Stimulated activated CD8-positive, alpha-beta memory T cell treated with anti-CD3 and anti-CD28 coated beads, Interleukin-12 subunit alpha, Interleukin-12 subunit beta, amount 100 ng/mL, for 24 hours (primary cell): ENCODE measurements around the gene AGAP3.

Experiments used
- DNase-seq: peaks from one replicate; pipeline ENCODE4 v3.0.0-alpha.2; 2020; ENCODE audit errors: extremely low read depth

Gene AGAP3

DNA sequence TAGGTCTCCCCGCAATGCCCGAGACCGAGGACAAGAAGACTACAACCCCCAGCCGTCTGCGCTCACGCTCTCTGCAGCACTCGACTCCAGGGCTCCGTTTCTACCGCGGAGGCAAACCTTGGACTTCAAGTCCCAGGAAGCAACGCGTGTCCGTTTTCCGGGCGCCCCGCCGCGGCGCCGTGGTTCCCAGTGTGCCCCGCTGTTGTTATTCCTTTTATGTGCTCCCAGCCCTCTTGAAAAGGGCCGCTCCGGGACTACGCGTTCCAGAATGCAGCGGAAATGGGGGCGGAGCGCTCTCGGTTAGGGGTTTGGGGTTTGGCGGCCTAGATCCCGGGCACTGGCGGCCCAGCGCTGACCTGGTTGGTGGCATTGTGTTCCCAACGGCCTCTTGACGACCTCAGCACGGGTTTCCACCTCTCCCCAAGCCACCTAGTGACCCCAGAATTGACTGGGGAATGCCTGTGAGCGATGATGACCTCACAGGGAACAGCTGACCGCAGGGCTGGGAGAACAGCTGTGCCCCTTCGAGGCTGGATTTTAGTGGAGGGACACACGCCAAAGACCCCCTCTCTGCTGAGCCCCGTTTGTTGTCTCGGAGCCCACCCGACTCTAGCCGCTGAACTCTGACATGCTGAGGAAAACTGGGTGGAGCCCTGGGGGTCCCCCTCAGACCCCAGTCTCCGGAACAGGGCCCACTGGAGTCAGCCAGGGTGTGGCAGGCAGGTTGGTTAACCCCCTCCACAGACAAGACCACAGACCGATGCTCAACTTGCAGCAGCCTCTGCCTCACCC is 28.1 kb upstream of the AGAP3 start:
- peak; percentile 94 for DNase-seq

- no peak for DNase-seq
These were observed 27.4 kb upstream of the AGAP3 start for GRCh38 chr7:151058781-151059366.

DNA sequence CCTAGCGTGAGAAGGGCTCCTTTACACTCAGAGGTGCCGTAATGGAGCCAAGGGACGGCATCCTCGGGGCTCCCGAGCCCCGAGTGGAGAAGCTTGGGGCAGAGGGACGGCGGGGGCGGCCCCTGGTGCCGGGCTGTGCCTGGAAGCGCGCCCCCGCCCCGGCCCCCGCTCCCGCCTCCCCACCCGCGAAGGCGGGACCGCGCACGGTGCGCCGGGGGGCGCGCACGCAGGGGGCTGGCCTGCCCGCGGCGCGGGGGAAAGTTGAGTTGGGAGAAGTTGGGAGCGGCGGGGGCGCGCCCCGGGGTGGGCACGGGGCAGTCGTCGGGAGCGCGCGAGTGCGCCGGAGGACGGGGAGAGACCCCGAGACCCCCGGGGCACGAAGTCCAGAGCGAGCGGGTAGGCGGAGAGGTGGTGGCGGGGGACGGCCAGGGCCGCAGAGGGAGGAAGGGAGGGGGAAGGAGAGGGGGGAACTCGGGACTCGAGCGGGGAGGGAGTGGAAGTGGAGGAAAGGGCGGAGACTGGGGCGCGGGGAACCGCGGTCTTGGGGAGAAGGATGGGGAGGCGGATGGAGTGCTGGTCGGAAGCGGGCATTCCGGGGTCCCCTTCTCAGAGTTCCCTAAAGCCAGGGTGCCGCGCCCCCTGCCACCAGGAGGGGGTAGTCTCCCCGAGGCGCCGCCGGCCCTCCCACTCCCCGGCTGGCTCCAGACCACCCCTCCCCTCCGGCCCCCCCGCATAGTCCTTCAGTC is 26.7 kb upstream of the AGAP3 start, which contains the start of gene SLC4A2:
Gene SLC4A2, plus strand, starts transcription at position 223 of the 746 bp plus-strand sequence. CDS start 2,399 bp downstream, outside the sequence.
- DNase-seq: peak; percentile 48

DNA sequence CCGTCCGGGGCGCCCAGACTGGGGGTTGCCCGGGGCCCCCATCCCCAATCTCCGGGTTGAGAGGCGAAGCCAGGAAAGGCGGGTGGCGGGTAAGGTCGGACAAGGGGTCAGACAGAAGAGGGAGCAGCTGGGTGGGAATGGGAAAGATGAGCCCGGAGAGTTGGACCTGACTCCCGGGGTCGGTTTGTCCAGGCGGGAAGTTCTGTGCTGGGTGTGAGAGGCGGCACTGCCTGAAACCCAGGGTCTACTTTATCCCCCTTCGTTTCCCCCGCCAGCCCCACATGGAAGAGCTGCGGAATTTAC is 26.2 kb upstream of the AGAP3 start:
- DNase-seq: no peak

DNA sequence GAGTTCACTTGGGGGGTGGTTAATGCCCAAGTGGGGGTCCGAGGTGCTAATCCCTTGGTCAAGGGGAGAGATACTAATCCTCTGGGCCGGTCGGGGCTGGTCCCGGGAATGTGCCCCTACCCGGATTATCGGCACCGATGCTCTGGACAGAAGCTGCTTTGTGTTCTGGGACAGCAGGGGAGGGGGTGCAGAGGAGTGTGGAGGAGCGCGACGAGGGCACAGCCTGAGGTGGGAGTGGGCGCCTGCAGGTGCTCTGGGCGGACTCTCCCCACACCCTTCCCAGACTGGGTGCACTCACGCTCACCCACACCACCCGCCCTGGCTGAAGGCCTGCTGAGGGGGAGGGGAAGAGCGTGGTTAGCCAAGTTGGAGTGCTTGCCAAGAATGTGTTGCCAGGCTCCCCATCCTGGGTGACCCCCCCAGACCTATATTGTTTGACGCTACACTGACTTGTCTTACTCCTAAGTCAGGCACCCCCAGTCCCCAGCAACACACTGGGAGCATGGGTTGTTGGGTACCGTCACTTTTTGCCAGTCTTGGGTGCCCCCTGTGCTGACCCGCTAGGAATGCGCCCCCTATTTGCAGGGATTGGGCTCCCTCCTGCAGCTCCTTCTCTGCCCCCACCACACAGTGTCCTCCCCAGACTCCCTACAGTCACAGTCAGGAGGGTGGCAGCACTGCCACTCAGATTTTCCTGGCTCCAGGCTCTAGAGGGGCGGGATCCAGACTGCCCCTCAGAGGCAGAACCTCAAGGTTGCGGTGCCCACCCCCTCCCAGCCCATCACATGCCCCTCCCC is 25.7 kb upstream of the AGAP3 start:
- DNase-seq: no peak

- DNase-seq: no peak
These were observed 24.8 kb upstream of the AGAP3 start for GRCh38 chr7:151061213-151062110.

DNA sequence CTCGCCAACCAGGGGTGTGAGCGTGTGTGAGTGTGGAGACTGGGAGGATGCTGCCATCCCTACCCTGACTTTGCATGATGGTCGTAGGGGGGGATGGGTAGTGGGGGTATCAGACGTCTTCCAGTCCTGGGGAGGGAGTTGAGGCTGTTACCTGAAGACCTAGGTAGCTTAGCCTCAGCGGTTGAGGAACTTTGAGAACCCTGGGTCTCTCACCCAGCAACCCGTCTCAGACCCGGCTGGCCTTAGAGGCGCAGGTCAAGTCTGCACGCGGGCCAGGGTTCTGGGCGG is 24.2 kb upstream of the AGAP3 start:
- DNase-seq: no peak

- DNase-seq: no peak
These were observed 23.7 kb upstream of the AGAP3 start for GRCh38 chr7:151062399-151063211.

DNA sequence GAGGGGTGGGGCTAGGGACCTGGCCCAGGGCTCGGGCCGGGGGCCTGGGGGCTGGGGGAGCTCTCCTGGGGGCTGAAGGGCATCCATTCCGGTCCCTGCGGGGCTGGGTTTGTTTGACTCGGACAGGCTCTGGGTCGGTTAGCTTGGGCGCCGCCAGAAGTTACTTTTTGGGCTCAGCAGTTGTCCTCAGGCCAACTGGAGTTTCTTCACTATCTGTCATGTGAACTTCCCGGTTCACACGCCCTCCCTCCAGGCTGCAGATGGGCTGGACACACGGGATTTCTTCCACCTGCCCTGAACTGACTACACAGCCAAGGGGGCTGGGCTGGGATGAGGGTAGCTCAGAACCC is 23.1 kb upstream of the AGAP3 start:
- DNase-seq: no peak

DNA sequence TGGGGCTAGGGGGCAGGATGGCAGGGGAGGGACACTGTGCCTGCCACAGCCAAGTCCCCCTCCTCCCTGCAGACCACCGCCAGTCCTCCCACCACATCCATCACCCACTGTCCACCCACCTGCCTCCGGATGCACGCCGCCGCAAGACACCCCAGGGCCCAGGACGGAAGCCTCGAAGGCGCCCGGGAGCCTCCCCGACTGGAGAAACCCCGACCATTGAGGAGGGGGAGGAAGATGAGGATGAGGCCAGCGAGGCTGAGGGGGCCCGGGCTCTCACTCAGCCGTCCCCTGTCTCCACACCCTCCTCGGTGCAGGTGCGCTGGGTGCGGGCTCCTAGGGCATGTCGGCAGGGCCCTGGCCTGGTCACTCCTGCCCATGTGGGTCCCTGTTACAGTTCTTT is 21.8 kb upstream of the AGAP3 start:
- DNase-seq: no peak

GRCh38 chr7:151064993-151065392 is 21.3 kb upstream of the AGAP3 start:
- DNase-seq: no peak

DNA sequence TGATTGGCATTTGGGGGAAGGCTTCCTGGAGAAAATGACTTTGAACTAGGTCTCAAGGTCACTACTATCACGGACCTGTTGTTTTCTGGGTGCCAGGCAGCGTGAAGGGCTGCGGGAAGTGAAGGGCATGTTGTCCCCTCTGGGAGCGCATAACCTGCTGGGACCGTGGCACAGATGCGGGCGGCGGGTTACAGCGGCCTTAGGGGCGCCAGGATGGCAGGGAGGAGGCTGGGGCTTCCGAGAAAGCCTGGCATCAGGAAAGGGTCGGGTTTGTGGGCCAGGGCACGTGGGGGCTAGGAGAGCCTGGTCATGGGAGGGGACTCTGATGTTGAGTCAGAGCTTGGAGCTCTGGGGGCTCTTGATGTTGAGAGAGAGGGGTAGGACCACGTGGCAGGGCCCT is 20.8 kb upstream of the AGAP3 start:
- DNase-seq: no peak

DNA sequence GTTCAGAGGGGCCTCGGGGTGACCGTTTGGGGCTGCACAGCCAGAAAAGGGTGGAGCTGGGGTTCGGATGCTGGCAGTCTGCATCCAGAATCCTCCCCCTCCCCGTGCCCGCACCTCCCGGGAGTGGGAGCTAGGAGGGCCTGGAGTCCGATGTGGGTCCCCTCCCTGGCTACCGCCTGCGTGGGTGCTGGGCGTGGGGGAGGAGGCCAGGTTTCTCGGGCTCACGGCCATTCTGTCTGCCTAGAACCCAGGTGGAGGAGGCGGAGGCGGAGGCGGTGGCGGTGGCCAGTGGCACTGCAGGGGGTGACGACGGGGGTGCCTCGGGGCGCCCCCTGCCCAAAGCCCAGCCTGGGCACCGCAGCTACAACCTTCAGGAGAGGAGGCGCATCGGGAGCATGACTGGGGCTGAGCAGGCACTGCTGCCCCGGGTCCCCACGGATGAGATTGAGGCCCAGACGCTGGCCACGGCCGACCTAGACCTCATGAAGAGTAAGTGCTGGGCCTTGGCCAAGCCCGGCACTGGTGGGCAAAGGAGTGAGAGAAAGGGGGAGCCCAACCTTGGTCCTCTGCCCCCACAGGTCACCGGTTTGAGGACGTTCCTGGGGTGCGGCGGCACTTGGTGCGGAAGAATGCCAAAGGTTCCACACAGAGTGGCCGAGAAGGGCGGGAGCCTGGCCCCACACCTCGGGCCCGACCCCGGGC is 19.9 kb upstream of the AGAP3 start:
- DNase-seq: no peak

- no peak for DNase-seq
These were observed 18.1 kb upstream of the AGAP3 start for GRCh38 chr7:151068069-151068773.

DNA sequence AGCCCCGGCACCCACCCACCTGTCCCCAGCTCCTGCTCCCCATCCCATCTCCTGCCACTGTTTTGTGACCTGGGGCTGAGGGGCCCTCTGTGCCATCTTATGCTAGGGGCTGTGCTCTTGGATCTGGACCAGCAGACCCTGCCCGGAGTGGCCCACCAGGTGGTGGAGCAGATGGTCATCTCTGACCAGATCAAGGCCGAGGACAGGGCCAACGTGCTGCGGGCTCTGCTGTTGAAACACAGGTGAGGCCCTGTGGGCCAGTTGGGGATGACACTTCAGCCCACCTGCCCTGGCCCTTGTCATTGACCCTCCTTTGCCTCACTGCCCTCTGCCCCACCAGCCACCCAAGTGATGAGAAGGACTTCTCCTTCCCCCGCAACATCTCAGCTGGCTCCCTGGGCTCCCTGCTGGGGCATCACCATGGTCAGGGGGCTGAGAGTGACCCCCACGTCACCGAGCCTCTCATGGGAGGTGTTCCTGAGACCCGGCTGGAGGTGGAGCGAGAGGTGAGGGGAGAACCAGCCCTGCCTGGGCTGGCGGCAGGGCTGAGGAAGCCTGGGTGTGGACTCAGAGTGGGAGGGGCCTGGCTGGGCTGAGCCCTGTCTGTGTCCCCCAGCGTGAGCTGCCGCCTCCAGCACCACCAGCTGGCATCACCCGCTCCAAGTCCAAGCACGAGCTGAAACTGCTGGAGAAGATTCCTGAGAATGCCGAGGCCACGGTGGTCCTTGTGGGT is 16.3 kb upstream of the AGAP3 start:
- no peak for DNase-seq

DNA sequence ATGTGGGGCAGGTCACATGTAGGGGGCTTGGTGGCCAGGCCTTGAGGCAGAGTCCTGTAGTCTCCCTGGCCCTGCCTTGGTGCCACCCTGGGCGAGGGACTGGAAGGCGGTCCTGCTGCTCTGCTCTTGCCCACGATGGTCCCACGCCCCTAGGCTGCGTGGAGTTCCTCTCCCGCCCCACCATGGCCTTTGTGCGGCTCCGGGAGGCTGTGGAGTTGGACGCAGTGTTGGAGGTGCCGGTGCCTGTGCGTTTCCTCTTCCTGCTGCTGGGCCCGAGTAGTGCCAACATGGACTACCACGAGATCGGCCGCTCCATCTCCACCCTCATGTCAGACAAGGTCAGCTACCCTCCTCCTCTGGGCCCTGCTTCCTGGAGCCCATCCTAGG is 15.7 kb upstream of the AGAP3 start:
- no peak for DNase-seq

- DNase-seq: no peak
These were observed 15.0 kb upstream of the AGAP3 start for GRCh38 chr7:151071032-151071866.

GRCh38 chr7:151073990-151074389 is 12.3 kb upstream of the AGAP3 start:
- DNase-seq: no peak
